ENCODE measurements around the gene EGF.

Gene EGF

DNA sequence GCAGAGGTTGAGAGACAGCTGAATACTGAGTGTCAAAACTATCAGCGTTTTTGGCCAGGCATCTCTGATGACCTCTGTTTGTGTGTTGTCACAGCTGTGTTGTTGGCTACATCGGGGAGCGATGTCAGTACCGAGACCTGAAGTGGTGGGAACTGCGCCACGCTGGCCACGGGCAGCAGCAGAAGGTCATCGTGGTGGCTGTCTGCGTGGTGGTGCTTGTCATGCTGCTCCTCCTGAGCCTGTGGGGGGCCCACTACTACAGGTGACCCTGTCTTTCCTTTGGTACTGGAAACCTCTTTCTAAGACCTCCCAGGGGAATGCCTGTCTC is 86.9 kb downstream of the EGF start (continued):
- TF ChIP-seq, protein P1, sequence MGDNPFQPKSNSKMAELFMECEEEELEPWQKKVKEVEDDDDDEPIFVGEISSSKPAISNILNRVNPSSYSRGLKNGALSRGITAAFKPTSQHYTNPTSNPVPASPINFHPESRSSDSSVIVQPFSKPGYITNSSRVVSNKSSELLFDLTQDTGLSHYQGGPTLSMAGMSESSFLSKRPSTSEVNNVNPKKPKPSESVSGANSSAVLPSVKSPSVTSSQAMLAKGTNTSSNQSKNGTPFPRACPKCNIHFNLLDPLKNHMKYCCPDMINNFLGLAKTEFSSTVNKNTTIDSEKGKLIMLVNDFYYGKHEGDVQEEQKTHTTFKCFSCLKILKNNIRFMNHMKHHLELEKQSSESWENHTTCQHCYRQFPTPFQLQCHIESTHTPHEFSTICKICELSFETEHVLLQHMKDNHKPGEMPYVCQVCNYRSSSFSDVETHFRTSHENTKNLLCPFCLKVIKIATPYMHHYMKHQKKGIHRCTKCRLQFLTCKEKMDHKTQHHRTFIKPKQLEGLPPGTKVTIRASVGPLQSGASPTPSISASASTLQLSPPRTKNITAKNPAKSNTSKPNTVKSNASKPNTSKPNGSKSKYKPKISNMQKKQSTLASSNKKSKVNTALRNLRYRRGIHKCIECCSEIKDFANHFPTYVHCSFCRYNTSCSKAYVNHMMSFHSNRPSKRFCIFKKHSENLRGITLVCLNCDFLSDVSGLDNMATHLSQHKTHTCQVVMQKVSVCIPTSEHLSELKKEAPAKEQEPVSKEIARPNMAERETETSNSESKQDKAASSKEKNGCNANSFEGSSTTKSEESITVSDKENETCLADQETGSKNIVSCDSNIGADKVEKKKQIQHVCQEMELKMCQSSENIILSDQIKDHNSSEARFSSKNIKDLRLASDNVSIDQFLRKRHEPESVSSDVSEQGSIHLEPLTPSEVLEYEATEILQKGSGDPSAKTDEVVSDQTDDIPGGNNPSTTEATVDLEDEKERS (tag by site-specific recombination; IDR thresholded peaks at IDR 0.05): no peak
- TF ChIP-seq FEZF1 (tag by site-specific recombination; IDR thresholded peaks at IDR 0.05) (no peak), ZNF624 (tag by site-specific recombination; IDR thresholded peaks at IDR 0.05) (no peak), ZNF404 (tag by site-specific recombination; IDR thresholded peaks at IDR 0.05) (no peak), ZNF292 (tag by site-specific recombination; IDR thresholded peaks at IDR 0.05; ENCODE audit: borderline replicate concordance, low read depth) (no peak), ZNF514 (tag by site-specific recombination; IDR thresholded peaks at IDR 0.05) (no peak), ZNF23 (tag by site-specific recombination; IDR thresholded peaks at IDR 0.05; ENCODE audit: borderline replicate concordance) (no peak), ZSCAN30 (tag by site-specific recombination; IDR thresholded peaks at IDR 0.05) (no peak), ZNF501 (tag by site-specific recombination; IDR thresholded peaks at IDR 0.05) (no peak)

DNA sequence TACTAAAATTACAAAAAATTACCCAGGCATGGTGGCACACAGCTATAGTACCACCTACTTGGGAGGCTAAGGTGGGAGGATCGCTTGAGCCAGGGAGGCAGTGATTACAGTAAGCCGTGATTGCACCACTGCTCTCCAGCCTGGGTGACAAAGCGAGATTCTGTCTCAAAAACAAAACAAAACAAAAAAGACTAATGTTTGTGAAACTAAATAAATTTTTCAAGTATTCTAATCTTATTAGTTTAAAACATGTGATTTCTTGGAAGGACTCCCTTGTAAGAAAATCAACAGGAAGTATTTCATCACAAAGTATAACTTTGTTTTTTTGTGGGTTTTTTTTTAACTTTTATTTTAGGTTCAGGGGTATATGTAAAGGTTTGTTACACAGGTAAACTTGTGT is 89.6 kb downstream of the EGF start:
- H3K27ac ChIP-seq (ENCODE audit: extremely low read depth, low read depth, low read length): no peak overlapping the region
- no peaks in the 10 kb centered on the region for H3K36me3 ChIP-seq (ENCODE audit: control insufficient read depth in 2 of 2, insufficient read depth in 1 of 2, low read length in 2 of 2)
- ChIA-PET POLR2A (no interaction called here), CTCF (interaction anchor here (1.7 to 1.8 kb wide), 2 partner anchors 507 to 513 kb away, joined by 10 to 16 read pairs; no protein-coding TSS in a partner anchor)
- no peaks in the 10 kb centered on the region for H3K9me3 ChIP-seq (ENCODE audit: control insufficient read depth, insufficient read depth, low read depth, low read length)
- H3K4me1 ChIP-seq (ENCODE audit: control insufficient read depth, insufficient read depth, low read length): no peaks in the 10 kb centered on the region
- no peak for TF ChIP-seq HOXC10 (CRISPR knock-in tag; IDR thresholded peaks at IDR 0.05)
- no peak for TF ChIP-seq KLF16 (tag by site-specific recombination; IDR thresholded peaks at IDR 0.05)
- TF ChIP-seq ZEB2 (tag by site-specific recombination; IDR thresholded peaks at IDR 0.05): no peak
- no peak overlapping the region for H3K4me3 ChIP-seq (ENCODE audit: low read depth, low read length)

DNA sequence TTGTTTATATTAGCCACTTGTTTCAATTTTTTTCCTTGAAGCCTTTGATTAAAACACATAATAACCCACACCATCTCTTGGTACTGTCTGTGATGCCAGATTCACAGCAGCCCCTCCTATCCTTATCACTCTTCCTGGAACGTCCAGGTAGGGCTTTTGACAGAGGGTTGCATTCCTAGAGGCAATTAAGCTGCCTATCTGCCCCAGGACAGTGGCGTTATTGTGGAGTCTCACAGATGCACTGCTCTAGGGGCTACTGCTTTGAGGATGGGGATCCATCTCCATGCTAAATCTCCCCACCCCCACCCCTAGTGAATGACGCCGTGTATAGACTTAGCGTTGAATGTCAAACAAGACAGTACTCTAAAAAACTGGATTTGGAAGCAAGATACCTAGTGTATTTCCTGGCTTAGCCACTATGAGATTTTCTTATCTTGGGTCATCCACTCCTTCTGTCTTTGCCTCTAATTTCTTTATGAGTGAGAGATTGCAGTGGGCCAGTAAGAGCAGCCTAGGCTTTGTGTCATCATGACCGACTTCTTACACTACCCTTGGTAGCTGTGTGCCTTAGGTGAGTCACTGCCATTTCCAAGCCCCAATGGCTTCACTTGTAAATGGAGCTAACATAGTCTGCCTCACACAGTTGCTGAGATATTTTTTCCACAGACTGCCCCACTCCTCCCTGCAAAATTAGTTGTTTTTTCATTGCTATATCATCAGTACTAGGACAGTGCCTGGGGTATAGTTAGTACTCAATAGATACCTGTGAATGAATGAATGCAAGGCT is 90.9 kb downstream of the EGF start:
- TF ChIP-seq MYNN (tag by site-specific recombination; IDR thresholded peaks at IDR 0.05; ENCODE audit: borderline replicate concordance) (no peak), KLF9 (tag by site-specific recombination; IDR thresholded peaks at IDR 0.05; ENCODE audit: low read depth) (no peak), ZBTB7A (tag by site-specific recombination; IDR thresholded peaks at IDR 0.05; ENCODE audit: low read depth) (no peak), HOXA7 (CRISPR knock-in tag; IDR thresholded peaks at IDR 0.05; ENCODE audit: borderline replicate concordance) (no peak)
- TF ChIP-seq, protein P2, sequence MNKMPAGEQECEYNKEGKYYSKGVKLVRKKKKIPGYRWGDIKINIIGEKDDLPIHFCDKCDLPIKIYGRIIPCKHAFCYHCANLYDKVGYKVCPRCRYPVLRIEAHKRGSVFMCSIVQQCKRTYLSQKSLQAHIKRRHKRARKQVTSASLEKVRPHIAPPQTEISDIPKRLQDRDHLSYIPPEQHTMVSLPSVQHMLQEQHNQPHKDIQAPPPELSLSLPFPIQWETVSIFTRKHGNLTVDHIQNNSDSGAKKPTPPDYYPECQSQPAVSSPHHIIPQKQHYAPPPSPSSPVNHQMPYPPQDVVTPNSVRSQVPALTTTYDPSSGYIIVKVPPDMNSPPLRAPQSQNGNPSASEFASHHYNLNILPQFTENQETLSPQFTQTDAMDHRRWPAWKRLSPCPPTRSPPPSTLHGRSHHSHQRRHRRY (tag by site-specific recombination; IDR thresholded peaks at IDR 0.05): no peak
- H3K4me1 ChIP-seq (ENCODE audit: control insufficient read depth, insufficient read depth, low read length): no peaks in the 10 kb centered on the region
- H3K27ac ChIP-seq (ENCODE audit: extremely low read depth, low read depth, low read length): no peak overlapping the region
- ChIA-PET CTCF (interaction anchor here (0.6 to 4.2 kb wide), 4 partner anchors 16 to 513 kb away, joined by 4 to 46 read pairs (median 8); no protein-coding TSS in a partner anchor), POLR2A (no interaction called here)
- H3K4me3 ChIP-seq (ENCODE audit: low read depth, low read length): no peak overlapping the region
- no peaks in the 10 kb centered on the region for H3K9me3 ChIP-seq (ENCODE audit: control insufficient read depth, insufficient read depth, low read depth, low read length)
- H3K36me3 ChIP-seq (ENCODE audit: control insufficient read depth in 2 of 2, insufficient read depth in 1 of 2, low read length in 2 of 2): no peaks in the 10 kb centered on the region
